Measurements from ENCODE around the gene MRPL39. TPM values are rescaled to one million over a fixed set of nuclear protein-coding genes. Genes with fewer than 3 reads are reported as not detected.

Gene MRPL39
- polyA plus RNA-seq, 1 donor from 2014 or later: 28.5 TPM

- Histone ChIP-seq H3F3A (ENCODE audit: insufficient read depth, low read length, poor library complexity, severe bottlenecking) (no peaks in the 10 kb centered on the region), H3K9me2 (ENCODE audit: insufficient read depth, low read length) (no peaks in the 10 kb centered on the region), H3K27me3 (ENCODE audit: insufficient read depth, low read depth, low read length) (no peaks in the 10 kb centered on the region), H3K9ac (ENCODE audit: low read length) (no peak overlapping the region), H4K20me1 (ENCODE audit: insufficient read depth) (no peaks in the 10 kb centered on the region), H3K9me3 (ENCODE audit: low read length) (no peaks in the 10 kb centered on the region), H2AFZ (ENCODE audit: low read depth, low read length) (no peak overlapping the region), H3K36me3 (ENCODE audit: insufficient read depth, low read length) (no peaks in the 10 kb centered on the region), H3K4me2 (ENCODE audit: low read length) (no peak overlapping the region), H3K4me3 (ENCODE audit: low read length) (no peak overlapping the region), H3K27ac (ENCODE audit: low read length) (no peak overlapping the region), H3K79me2 (replicated peaks; ENCODE audit: insufficient read depth, low read length) (no peaks in the 10 kb centered on the region)
- TF ChIP-seq SMC3 (conservative IDR thresholded peaks at IDR 0.05; ENCODE audit: poor library complexity) (no peak), MXI1 (conservative IDR thresholded peaks at IDR 0.05; ENCODE audit: poor library complexity, severe bottlenecking) (no peak), RAD21 (conservative IDR thresholded peaks at IDR 0.05) (no peak), EZH2 (IDR thresholded peaks at IDR 0.05; ENCODE audit: borderline replicate concordance, insufficient read depth, low read length, poor library complexity, severe bottlenecking) (no peak)
- TF ChIP-seq, protein P1, sequence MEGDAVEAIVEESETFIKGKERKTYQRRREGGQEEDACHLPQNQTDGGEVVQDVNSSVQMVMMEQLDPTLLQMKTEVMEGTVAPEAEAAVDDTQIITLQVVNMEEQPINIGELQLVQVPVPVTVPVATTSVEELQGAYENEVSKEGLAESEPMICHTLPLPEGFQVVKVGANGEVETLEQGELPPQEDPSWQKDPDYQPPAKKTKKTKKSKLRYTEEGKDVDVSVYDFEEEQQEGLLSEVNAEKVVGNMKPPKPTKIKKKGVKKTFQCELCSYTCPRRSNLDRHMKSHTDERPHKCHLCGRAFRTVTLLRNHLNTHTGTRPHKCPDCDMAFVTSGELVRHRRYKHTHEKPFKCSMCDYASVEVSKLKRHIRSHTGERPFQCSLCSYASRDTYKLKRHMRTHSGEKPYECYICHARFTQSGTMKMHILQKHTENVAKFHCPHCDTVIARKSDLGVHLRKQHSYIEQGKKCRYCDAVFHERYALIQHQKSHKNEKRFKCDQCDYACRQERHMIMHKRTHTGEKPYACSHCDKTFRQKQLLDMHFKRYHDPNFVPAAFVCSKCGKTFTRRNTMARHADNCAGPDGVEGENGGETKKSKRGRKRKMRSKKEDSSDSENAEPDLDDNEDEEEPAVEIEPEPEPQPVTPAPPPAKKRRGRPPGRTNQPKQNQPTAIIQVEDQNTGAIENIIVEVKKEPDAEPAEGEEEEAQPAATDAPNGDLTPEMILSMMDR (IDR thresholded peaks at IDR 0.05; ENCODE audit: poor library complexity, severe bottlenecking): no peak
Observed at GRCh38 chr21:25539606-25540005, 67.7 kb downstream of the MRPL39 start.

GRCh38 chr21:25537174-25537573, 70.1 kb downstream of the MRPL39 start:
- Histone ChIP-seq H3K9me3 (ENCODE audit: low read length) (no peaks in the 10 kb centered on the region), H2AFZ (ENCODE audit: low read depth, low read length) (no peak overlapping the region), H4K20me1 (ENCODE audit: insufficient read depth) (no peaks in the 10 kb centered on the region), H3K27me3 (ENCODE audit: insufficient read depth, low read depth, low read length) (no peaks in the 10 kb centered on the region), H3K27ac (ENCODE audit: low read length) (no peak overlapping the region), H3K4me3 (ENCODE audit: low read length) (no peak overlapping the region), H3K36me3 (ENCODE audit: insufficient read depth, low read length) (no peaks in the 10 kb centered on the region), H3F3A (ENCODE audit: insufficient read depth, low read length, poor library complexity, severe bottlenecking) (no peaks in the 10 kb centered on the region), H3K9ac (ENCODE audit: low read length) (no peak overlapping the region), H3K4me2 (ENCODE audit: low read length) (no peak overlapping the region), H3K9me2 (ENCODE audit: insufficient read depth, low read length) (no peaks in the 10 kb centered on the region), H3K79me2 (replicated peaks; ENCODE audit: insufficient read depth, low read length) (no peaks in the 10 kb centered on the region)
- TF ChIP-seq TAF1 (IDR thresholded peaks at IDR 0.05; ENCODE audit: low read depth): no peak
- TF ChIP-seq EP300 (conservative IDR thresholded peaks at IDR 0.05; ENCODE audit: poor library complexity, severe bottlenecking): no peak
- TF ChIP-seq RAD21 (conservative IDR thresholded peaks at IDR 0.05): no peak
- no peak for TF ChIP-seq EZH2 (IDR thresholded peaks at IDR 0.05; ENCODE audit: borderline replicate concordance, insufficient read depth, low read length, poor library complexity, severe bottlenecking)
- TF ChIP-seq REST (IDR thresholded peaks at IDR 0.05; ENCODE audit: borderline replicate concordance): no peak
- TF ChIP-seq SMC3 (conservative IDR thresholded peaks at IDR 0.05; ENCODE audit: poor library complexity): no peak
- TF ChIP-seq MXI1 (conservative IDR thresholded peaks at IDR 0.05; ENCODE audit: poor library complexity, severe bottlenecking): no peak
- no peak for TF ChIP-seq POLR2AphosphoS5 (IDR thresholded peaks at IDR 0.05)
- TF ChIP-seq, protein P1 (IDR thresholded peaks at IDR 0.05; ENCODE audit: poor library complexity, severe bottlenecking): no peak
